HG03108 (cell line): ENCODE data around the gene DENND5B.
A peak's percentile ranks its signal among the peaks of the same experiment; 100 is the strongest.
"Not testable (repeated sequence)": the region's sequence is repeated elsewhere in the genome, so short reads cannot be mapped to it uniquely, and the experiment has no call there.

ENCODE experiments used
- ATAC-seq: cut with Tn5 transposase; IDR thresholded peaks from one replicate; pipeline ENCODE4 v1.9.1; 2021; ENCODE audit warnings: moderate library complexity; ENCODE audit not compliant: unreplicated experiment

The DENND5B gene

DNA sequence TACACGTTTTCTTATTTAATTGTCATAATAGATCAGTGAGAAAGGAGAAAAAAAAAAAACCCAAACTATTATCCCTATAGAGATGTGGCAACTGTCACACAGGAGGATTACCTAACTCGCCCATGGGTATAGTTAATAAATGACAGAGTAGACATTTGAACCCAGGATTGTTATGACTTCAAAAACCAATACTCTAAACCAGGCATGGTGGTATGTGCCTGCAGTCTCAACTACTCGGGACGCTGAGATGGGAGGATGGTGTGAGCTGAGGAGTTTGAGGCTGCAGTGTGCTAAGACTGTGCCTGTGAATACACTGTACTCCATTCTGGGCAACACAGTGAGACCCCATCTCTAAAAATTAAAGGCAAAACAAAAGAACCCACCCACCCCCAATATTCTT is 114.5 kb downstream of the DENND5B start:
- ATAC-seq: no peak

DNA sequence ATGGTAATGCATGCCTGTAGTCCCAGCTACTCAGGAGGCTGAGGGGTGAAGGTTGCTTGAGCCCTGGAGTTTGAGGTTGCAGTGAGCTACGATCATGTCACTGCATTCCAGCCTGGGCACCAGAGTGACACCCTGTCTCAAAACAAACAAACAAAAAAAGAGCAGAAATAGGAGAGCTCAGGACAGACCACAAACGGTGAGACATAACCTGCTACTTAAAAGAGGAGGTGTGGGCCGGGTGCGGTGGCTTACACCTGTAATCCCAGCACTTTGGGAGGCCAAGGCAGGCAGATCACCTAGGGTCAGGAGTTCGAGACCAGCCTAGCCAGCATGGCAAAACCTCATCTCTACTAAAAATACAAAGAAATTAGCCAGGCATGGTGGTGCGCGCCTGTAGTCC is 115.3 kb downstream of the DENND5B start:
- ATAC-seq: not testable (repeated sequence)

DNA sequence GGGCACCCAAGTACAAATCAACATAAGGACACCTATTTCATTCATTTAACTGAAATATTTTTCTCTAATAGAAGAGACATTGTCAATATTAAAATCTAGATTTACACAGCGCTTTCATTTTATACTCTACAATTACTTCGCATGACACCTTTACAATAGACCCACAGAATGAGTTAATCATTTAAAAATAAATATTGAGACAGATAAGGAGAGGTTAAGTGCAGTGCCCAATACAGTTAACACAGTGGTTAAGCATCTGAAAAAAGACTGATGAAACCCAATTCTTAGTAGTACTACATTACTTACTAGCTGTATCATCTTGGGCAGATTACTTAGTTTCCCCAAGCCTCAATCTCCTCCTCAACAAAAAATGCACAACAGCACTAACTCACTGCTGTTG is 116.2 kb downstream of the DENND5B start:
- no peak for ATAC-seq

DNA sequence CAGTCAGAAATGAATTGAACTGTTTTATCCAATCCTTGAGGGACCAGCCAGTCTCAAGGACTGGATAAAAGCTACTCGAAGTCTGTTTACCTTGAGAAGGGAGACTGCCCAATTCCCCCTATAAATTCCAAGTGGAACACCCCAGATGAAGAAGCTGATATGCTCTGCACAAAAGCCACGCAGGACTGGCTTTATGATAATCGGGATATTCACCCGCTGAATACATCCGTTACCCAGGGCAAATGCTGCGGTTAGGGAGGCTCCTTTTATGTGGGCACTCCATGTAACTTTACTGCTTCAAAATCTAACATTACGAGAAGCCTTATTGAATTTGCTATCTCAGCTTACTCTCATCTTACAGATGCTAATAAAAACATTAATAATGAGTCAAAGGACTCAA is 119.1 kb downstream of the DENND5B start:
- ATAC-seq: no peak

DNA sequence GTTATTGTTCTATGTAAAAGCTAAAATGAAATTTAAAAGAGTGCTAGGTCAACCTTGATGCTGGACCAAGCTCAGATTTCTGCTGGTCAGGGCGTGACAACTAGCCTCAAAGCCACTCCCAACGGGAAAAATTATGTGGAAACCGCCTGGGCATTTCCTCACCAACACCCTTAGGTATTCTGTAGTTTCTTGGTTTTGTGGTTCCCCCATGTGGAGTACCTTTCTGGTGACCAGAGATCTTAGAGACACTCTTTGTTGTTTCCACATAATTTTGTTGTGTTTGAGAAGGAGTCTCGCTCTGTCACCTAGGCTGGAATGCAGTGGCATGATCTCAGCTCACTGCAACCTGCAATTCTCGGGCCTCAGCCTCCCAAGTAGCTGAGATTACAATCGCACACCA is 119.9 kb downstream of the DENND5B start:
- ATAC-seq: no peak

DNA sequence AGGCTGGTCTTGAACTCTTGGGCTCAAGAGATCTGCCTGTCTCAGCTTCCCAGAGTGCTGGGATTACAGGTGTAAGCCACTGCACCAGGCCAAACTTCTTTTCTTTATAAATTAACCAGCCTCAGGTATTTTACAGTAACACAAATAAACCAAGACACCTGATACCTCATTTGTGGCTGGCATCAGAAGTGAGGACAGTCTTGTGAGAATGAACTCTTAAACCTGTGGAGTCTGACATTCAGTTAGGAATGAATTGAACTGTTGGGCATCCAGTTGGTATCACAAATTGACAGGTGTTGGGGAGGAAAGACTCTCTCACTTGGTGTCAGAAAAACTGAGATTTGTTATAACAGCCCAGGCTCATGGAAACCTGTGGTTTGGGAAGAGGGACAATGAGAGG is 120.5 kb downstream of the DENND5B start:
- no peak for ATAC-seq

DNA sequence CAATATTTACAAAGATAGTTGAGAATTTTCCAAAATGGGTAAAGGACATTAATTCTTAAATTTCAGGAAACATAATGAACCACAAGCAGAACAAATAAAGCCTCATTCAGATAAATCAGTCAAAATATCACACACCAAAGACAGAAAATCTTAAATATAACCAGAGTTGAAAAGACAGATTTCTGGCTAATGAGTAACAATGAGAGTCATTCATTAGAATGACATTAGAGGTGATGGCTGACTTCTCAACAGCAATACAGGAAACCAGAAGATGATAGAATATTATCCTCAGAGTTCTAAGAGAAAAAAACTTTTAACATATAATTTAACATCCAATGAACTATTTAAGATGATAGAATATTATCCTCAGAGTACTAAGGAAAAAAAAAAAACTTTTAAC is 124.2 kb downstream of the DENND5B start:
- ATAC-seq: no peak

DNA sequence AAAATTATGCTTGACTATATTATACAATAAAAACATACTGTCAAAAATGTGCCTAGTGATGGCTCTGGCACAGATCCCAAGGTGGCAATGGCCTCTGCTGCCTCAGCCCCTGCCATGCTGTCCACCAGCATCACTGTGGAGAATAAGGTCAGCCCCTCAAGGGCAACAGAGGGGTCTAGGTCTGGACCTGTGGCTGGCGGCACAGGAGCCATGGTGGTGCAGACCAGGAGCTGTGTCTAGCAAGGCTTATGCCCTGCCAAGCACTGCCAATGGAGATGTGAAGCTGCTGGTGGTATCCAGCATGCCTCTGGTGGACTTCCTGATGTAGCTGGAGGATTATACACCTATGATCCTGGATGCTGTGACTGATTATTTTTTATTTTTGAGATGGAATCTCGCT is 125.9 kb downstream of the DENND5B start:
- ATAC-seq: no peak

DNA sequence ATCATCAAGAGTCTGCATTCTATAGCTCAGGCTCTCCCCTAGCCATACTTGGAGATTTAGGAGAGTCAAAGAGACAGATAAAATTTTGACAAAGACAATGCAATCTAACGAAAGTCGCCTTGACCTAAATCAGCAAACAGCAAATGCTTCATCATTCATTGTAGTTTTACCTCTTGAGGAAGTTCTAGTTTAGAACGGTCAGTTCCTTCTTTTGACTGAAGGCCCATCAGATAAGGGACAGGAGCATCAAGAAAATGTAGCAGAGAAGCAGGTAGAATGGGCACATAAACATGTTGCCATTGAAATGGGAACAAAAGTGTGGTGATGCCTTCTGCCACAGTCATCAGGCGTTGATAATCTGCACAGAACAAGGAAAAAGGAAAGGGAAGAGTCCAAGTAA is 130.9 kb downstream of the DENND5B start:
- ATAC-seq: no peak

DNA sequence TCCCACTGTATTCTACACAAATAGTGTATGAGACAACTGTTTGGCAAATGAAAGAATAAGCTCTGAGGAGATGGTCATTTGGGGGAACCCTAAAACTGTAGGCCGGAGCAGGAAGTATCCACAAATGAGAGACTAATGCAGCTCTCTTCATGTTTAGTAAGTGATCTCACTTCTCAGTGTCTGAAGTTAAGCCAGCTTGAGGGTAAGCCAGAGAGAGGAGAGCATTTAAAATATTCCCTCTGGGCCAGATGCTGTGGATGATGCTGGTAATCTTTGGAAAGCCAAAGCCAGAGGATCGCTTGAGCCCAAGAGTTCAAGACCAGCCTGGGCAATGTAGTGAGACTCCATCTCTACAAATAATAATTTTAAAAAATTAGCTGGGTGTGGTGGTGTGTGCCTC is 134.4 kb downstream of the DENND5B start:
- ATAC-seq: no peak

DNA sequence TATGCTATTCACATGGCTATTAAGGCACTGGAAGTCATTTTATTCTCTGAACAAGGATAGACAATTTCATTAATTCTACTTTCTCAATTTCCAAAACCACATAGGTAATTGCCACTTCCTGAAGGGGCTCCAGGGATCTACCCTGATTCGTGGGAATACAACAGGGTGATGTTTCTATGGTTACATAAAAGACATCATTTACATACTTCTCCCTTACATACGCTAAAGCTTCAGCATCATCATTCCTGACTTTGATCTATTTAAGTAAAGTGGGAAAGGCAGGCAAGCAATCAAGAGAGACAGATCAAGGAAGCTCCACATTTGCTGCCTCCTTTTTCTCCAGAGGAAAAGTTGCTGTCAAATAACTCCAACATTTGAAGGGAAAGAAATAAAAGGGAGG is 146.2 kb downstream of the DENND5B start:
- no peak for ATAC-seq

DNA sequence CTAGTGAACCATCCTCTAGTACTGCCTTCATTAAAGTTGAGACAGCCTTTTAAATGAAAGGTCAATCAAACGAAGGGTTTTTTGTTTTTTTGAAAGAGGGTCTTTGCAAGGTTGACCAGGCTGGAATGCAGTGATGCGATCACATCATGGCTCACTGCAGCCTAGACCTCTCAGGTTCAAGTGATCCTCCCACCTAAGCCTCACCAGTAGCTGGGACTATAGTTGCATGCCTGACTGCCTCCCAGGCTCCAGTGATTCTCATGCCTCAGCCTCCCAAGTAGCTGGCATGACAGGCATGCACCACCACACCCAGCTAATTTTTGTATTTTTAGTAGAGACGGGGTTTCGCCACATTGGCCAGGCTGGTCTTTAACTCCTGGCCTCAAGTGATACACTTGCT is 150.3 kb downstream of the DENND5B start:
- no peak for ATAC-seq

DNA sequence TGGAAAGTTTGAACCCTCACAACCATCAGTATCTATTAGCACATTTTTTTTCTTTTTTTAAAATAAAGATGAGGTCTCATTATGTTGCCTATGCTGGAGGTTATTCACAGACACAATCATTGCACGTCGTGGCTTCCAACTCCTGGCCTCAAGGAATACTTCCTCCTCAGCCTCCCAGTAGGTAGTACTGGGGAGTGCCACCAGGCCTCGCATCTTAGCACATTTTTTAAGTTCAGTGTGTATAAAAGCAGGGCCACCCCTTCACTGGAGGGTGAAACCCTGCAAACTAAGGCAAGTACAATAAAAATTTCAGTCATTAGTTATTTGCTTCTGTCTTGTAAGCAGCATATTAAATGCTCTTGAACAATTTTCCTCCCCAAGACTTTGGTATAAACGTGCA is 150.8 kb downstream of the DENND5B start:
- ATAC-seq: no peak

DNA sequence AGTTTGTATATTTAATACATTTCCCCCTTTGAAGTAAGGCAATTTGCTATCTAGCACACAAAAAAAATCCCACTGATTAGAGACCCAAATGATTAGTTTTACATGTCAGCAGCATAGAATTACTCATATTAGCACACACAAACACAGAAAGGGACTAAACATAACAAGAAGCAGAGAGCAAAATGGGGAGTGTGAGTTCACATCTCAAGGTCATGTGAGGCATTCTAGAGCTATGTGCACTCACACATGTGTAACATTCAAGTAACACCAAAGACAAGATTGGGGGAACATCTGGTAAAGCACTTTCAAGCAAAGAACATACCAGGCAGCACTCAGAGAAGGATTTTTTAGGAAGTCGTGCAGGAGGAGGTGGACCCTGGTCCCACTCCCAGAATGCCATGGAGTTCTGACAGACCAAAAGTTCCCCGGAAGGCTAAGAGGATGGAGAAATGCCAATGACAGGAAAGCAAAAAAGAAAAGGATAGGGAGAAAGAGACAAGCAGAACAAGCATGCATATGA is 159.2 kb downstream of the DENND5B start:
- no peak for ATAC-seq

DNA sequence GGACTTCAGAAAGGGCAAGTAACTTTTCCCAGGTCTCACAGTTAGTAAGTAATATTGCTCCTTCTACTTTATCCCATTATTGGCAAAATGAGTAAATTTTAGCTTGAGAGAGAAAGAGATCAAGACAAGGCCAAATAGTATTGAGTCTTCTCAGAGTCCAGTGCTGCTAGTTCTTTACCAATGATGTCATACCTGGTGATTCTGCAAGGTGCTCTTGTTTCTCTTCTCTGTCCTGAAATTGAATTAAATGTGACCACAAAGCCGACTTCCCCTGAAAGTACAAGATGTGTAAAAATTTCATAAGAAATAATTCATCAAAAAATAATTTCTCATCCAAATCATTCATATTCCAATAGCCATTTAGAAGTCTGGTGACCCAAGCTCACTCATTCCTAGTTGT is 167.5 kb downstream of the DENND5B start:
- ATAC-seq: no peak

DNA sequence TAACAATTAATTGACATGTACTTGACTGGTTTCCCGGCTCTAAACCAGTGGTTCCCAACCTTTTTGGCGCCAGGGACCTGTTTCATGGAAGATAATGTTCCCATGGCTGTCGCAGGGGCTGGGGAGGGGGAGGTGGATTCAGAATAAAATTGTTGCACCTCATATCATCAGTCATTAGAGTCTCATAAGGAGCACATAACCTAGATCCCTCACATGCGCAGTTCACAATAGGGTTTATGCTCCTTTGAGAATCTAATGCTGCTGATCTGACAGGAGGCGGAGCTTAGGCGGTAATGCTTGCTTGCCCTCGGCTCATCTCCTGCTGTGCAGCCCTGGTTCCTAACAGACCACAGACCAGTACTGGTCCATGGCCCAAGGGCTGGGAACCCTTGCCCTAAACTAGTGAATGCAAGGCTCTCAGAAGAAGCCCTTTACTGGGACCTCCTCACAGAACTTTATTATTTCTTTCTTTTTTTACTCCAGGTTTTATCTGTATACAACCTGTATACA is 178.6 kb downstream of the DENND5B start:
- ATAC-seq: no peak

DNA sequence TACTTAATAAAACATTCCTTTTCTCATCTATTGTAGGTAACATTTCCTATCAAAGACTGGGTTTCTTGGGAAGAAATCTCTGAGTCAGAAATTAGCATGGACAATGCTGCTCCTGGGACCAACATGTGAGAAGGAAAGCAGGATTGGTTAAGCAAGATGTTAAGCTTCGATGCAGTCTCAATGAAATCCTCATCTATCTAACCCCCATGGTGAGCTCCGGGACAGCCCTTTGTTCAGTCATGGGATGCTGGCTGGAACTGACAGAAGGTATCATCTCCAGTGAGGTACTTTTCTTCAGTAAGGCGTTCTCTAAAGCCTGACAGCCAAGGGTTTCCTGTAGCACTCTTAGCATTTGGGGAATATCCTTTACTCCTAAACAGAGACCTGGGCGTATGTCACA is 182.2 kb downstream of the DENND5B start:
- no peak for ATAC-seq

DNA sequence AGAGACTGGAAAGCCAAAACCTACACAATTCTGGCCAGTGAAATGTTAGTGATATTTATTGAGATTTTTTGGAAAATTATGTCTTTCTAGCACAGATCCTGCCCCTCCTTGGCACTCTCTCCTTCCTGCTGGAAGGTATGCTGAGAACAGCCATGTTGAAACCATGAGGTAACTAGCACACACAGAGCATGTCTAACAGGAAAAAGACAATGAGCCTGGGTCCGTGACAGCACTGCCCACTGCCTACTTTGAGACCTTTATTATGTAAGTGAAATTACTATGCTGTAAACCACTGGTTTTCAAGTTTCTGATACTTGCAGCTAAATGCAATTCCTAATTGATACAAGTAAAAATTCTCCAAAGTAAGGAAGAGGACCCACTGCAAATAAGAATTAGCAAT is 183.4 kb downstream of the DENND5B start:
- ATAC-seq: no peak

DNA sequence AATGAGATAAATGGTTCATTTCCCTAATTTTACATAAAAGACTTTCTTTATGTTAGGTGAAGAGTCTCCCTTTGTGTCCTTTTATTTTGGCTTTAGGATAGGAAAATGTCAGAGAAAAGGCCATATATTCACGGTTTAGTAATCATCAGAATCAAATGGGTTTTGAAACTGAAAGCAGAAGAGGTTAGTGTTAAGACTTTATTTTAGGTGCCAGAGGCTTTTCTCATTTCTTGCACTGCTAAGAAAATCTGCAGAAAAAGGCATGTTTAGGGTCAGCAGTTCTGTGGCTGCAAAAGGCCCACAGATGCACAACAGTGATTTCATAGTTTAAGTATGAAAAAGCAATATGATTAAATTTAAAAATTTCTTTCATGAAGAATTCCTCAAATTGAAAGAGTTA is 184.6 kb downstream of the DENND5B start:
- ATAC-seq: peak; percentile 70

DNA sequence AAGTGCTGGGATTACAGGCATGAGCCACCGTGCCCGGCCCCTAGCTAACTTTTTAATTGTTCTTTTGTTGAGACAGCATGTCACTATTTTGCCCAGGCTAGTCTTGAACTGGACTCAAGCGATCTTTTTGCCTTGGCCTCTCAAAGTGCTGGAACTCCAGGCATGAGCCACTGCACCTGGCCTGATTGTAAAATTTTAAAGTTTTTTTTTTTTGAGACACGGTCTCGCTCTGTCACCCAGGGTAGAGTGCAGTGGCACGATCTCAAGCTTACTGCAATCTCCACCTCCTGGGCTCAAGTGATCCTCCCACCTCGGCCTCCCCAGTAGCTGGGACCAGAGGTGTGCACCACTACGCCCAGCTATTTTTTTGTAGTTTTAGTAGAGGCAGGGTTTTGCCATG is 185.9 kb downstream of the DENND5B start:
- ATAC-seq: no peak

DNA sequence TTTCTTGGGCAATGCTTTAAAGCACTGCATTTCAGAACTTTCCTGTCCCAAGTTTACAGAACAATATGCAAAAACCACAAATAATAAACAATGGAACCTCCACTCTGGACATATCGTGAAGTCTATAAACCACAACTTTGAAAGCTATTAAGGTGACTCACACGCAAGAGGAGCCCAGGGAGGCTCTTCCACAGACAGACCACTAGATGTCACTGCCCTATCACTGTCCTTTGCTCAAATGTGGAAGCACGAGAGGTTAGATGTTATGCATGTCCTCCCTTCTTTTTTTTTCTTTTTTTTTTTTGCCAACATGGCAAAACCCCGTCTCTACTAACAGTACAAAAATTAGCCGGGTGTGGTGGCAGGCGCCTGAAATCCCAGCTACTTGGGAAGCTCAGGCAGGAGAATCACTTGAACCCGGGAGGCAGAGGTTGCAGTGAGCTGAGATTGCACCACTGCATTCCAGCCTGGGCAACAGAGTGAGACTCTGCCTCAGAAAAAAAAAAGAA is 187.8 kb downstream of the DENND5B start:
- peak; percentile 61 for ATAC-seq

DNA sequence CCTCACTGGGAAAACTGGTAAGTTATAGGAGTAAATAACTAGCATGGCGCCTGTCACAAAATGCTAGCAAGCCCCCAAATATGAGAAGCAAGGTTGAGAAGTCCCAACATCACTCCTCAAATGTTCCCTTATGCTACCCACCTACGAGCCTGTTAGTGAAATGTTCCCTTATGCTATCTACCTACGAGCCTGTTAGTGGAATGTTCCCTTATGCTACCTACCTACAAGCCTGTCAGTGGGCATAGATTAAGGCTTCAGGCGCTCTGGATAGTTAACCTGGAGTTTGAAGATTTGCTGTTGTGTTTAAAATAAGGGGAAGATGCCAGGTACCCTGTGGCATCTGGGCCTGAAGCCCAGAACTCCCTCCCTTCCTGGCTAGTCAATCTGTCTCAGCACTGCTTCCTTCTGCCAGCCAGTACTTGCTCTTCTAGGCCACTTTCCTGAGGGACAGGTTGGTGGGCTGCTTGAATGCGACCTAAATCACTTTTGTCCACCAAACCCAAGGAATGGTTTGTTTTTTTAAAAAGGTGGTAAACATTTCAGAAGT is 197.9 kb downstream of the DENND5B start:
- ATAC-seq: no peak

DNA sequence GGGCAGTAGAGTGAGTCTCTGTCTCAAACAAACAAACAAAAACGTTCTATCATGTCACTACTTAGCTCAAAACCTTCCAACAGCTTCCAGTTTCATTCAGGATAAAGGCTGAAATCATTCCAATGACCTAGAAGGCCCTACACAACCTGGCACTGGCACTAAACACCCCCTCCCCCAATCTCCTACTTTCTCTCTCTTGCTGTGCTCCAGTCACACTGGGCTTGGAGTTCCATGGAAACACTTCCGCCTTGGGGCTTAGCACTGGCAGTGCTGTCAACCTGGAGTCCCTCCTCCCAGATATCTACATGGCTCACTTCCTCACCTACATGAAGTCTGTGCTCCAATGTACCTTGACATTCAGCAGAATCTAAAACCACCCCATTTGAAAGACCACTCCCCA is 199.9 kb downstream of the DENND5B start:
- no peak for ATAC-seq
